ENCODE measurements around the gene PCNX3. TPM values are rescaled to one million over a fixed set of nuclear protein-coding genes. Genes with fewer than 3 reads are reported as not detected.

The PCNX3 gene
- 7.7 TPM for total RNA-seq

- FAIRE-seq (peak; percentile 98), DNase-seq (ENCODE audit: low spot score in 2 of 2) (peak; percentile 100)
These were observed at the start of gene PCNX3 for GRCh38 chr11:65615229-65615949. PCNX3 (plus strand) TSS chr11:65615776; CDS start chr11:65616312, 536 bp downstream.

GRCh38 chr11:65569164-65569972 lies 46.2 kb upstream of the PCNX3 start:
- DNase-seq (ENCODE audit: low spot score in 2 of 2), result no peak
- FAIRE-seq, result no peak

- DNase-seq (ENCODE audit: low spot score in 2 of 2), result peak; percentile 96 to 98
- no peak for FAIRE-seq
These were observed 45.3 kb upstream of the PCNX3 start, which contains the start of gene ZNRD2 for GRCh38 chr11:65569973-65570918. ZNRD2 (plus strand) TSS chr11:65570477; CDS start chr11:65570492, 15 bp downstream.

- no peak for DNase-seq (ENCODE audit: low spot score in 2 of 2)
- FAIRE-seq, result no peak
These were observed 44.2 kb upstream of the PCNX3 start for GRCh38 chr11:65571420-65571819.

GRCh38 chr11:65571940-65572339 lies 43.6 kb upstream of the PCNX3 start:
- DNase-seq (ENCODE audit: low spot score in 2 of 2) (no peak), FAIRE-seq (no peak)

GRCh38 chr11:65572356-65573051 lies 43.1 kb upstream of the PCNX3 start, which contains the start of gene FAM89B:
FAM89B (plus strand) TSS chr11:65572538; CDS start chr11:65572670, 132 bp downstream.
- DNase-seq (ENCODE audit: low spot score in 2 of 2) (peak; percentile 84 to 92), FAIRE-seq (no peak)

- FAIRE-seq, result no peak
These were observed 42.0 kb upstream of the PCNX3 start for GRCh38 chr11:65573391-65574079.

GRCh38 chr11:65574109-65574810 lies 41.3 kb upstream of the PCNX3 start:
- DNase-seq (ENCODE audit: low spot score in 2 of 2) (peak; percentile 94 to 96), FAIRE-seq (no peak)

More at GRCh38 chr11:65573391-65574079, 42.0 kb upstream of the PCNX3 start:
- DNase-seq (ENCODE audit: low spot score in 2 of 2), result no peak

GRCh38 chr11:65574811-65575567 lies 40.6 kb upstream of the PCNX3 start:
- FAIRE-seq (no peak), DNase-seq (ENCODE audit: low spot score in 2 of 2) (no peak)

GRCh38 chr11:65575568-65576231 lies 39.9 kb upstream of the PCNX3 start, which contains the start of gene EHBP1L1:
EHBP1L1 (plus strand) TSS chr11:65576053; CDS start chr11:65576303, 250 bp downstream.
- FAIRE-seq (no peak), DNase-seq (ENCODE audit: low spot score in 2 of 2) (peak; percentile 82 to 83)

- FAIRE-seq (no peak), DNase-seq (ENCODE audit: low spot score in 2 of 2) (no peak)
These were observed 39.2 kb upstream of the PCNX3 start for GRCh38 chr11:65576232-65576866.

GRCh38 chr11:65576867-65577755 lies 38.5 kb upstream of the PCNX3 start:
- DNase-seq (ENCODE audit: low spot score in 2 of 2) (peak in 1 of 2 donors; percentile 70), FAIRE-seq (no peak)

- no peak for FAIRE-seq
These were observed 37.8 kb upstream of the PCNX3 start for GRCh38 chr11:65577756-65578109.

GRCh38 chr11:65578134-65578533 lies 37.4 kb upstream of the PCNX3 start:
- DNase-seq (ENCODE audit: low spot score in 2 of 2) (no peak), FAIRE-seq (no peak)

More at GRCh38 chr11:65577756-65578109, 37.8 kb upstream of the PCNX3 start:
- no peak for DNase-seq (ENCODE audit: low spot score in 2 of 2)

GRCh38 chr11:65578667-65579066 lies 36.9 kb upstream of the PCNX3 start:
- DNase-seq (ENCODE audit: low spot score in 2 of 2), result no peak
- no peak for FAIRE-seq

GRCh38 chr11:65579291-65579690 lies 36.3 kb upstream of the PCNX3 start:
- no peak for FAIRE-seq
- DNase-seq (ENCODE audit: low spot score in 2 of 2), result no peak

All from frontal cortex (tissue), 4 donors.